Activated T-helper 9 cell treated with anti-CD3 and anti-CD28 coated beads, Interleukin-2, amount 50 U/mL, for 16 hours (primary cell): Measurements from ENCODE around the gene MUC4.

ENCODE experiments used
- DNase-seq: peaks from one replicate; pipeline ENCODE4 v3.0.0-alpha.2; 2020; ENCODE audit warnings: low read depth

Gene MUC4

DNA sequence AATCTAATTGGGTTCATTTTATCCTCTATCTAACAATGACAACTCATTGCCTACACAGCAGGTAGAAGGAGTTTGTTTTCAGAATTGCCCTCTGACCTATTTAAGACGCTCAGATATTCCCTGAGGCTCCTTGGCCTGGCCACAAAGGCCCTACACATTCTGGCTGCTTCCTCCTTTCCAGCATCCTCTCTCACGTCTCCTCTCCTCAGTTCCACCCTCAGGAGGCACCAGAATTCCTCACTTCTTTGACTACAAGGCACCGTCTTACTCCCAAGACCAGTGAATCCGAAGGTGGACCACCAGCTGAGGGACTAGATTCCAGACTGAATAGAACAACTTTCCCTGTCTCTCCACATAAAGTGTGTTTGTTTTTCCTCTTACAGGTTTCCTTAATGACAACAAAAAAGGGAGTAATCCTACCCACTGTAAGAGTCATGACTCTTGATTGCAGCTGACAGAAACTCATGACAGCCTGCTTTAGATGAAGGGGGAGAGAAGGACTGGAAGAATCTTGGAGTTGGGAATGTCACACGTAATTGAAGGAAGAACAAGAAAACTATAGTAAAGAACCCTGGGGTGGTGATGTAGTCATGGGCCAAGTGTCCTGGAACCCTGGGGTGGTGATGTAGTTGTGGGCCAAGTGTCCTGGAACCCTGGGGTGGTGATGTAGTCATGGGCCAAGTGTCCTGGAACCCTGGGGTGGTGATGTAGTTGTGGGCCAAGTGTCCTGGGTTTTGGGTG is 112.9 kb downstream of the MUC4 start:
- DNase-seq = no peak

DNA sequence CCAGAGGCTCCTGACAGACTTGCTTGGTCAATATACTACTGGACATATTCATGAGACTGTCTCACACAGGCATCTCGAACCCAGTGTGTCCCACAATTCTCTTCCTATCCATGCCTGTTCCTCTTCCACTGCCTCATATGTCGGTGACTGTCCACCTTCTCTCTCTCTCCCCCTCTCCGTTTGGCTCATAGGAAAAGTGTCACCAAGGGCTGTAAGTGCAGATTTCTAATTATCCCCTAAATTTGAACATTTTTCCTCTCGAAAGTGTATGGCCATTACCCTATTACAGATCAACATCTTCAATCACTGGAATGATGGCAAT is 113.4 kb downstream of the MUC4 start:
- no peak for DNase-seq

DNA sequence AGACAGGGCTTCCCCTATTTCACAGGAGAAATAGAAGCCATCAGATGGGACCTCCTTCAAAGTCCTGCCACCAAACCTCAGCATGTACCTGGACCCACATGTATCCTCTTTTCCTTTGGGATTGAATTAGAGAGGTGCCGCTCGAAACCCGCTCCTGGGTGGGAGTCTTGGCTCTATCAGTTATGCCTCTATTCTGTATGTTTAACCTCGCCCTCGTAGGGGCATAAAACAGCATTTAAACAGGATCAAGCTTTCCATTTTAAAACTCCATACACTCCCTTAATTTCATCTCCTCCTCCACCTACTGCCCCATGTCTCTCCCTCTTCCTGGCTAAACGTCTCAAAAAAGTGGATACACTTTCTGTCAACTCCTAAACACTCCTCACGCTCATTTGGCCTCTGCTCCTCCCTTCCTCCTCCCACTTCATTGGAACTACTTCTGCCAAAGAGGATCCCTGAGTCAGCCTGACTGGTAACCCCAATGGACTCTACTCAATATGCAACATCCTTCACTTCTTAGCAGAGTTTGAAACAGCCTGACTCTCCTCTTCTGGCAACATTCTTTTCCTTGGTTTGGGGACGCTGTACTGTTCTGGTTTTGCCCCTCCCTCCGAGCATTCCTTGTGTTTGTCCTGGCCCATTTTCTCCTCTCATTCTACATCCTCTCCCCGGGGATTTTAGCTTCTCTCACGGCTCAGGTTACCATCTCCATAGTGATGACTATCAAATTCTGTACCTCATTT is 114.0 kb downstream of the MUC4 start:
- no peak for DNase-seq
